Testis (tissue), 3 donors: Measurements from ENCODE around the gene DLEC1. TPM values are rescaled to one million over a fixed set of nuclear protein-coding genes. Genes with fewer than 3 reads are reported as not detected.

Source experiments
- DNase-seq: peaks from one replicate; pipeline ENCODE4 v3.0.0-alpha.2; 2019
- H3K27ac ChIP-seq, 2 donors: fragments of 200-600 bp; sonication (generic); one replicate each; pipeline ENCODE4 v1.5.1; 2019
- H3K27me3 ChIP-seq: fragments of 200-600 bp; sonication (generic); one replicate; pipeline ENCODE4 v1.5.1; 2019
- H3K36me3 ChIP-seq: fragments of 200-600 bp; sonication (generic); one replicate; pipeline ENCODE4 v1.5.1; 2017; ENCODE audit warnings: low read depth; ENCODE audit errors: missing control alignments
- H3K4me1 ChIP-seq: fragments of 200-600 bp; sonication (generic); one replicate; pipeline ENCODE4 v1.5.1; 2019
- H3K4me3 ChIP-seq, 2 donors: fragments of 200-600 bp; sonication (generic); one replicate each; pipeline ENCODE4 v1.5.1; 2017 to 2019
- H3K9me3 ChIP-seq: fragments of 200-600 bp; sonication (generic); one replicate; pipeline ENCODE4 v1.5.1; 2017
- POLR2A ChIP-seq: fragments of 450-650 bp; IDR thresholded peaks from one replicate; pipeline ENCODE4 v1.6.1; 2017; ENCODE audit warnings: antibody characterized with exemption, mild to moderate bottlenecking, moderate library complexity
- WGBS, 2 donors: methylation state at CpG; one replicate each; pipeline ENCODE4 v1.1.5; 2018; 5-methylcytosine and 5-hydroxymethylcytosine counted together
- intact Hi-C: fragments of 100-400 bp; cut with DNase I; formaldehyde crosslinking; loops from one replicate; pipeline ENCODE4 v1.15.1; 2023; ENCODE audit warnings: low total_unique reads
- polyA plus RNA-seq: library from polyadenylated mRNA; stranded (reverse); fragments of 350-450 nt; fragmentation: Illumina TruSeq; extraction: RNeasy Lipid Tissue Mini Kit (QIAGEN cat#74804); gene quantifications from one replicate; pipeline ENCODE4 v1.2.3, GENCODE V29; 2014; ENCODE audit warnings: low read depth, low replicate concordance; ENCODE audit not compliant: insufficient read depth
- total RNA-seq, 2 donors: library from RNA; depleted of rRNA; stranded (reverse); fragments of >200 nt; gene quantifications; one replicate each; pipeline ENCODE4 v1.2.3, GENCODE V29; 2016
- TF ChIP-seq, protein P1 (sequence below), 3 experiments: fragments of 450-650 bp in 2 of 3; fragments of 200-600 bp in 1 of 3; sonication (generic) in 1 of 3; IDR thresholded peaks; one replicate each; pipeline ENCODE4 v1.5.1; 2016 to 2019; ENCODE audit warnings: antibody characterized with exemption in 3 of 3, mild to moderate bottlenecking in 2 of 3, moderate library complexity in 1 of 3

The DLEC1 gene
- total and polyA plus RNA-seq, 3 donors from 2014 or later: 32.3 to 40.8 (median 36.9) TPM

DNA sequence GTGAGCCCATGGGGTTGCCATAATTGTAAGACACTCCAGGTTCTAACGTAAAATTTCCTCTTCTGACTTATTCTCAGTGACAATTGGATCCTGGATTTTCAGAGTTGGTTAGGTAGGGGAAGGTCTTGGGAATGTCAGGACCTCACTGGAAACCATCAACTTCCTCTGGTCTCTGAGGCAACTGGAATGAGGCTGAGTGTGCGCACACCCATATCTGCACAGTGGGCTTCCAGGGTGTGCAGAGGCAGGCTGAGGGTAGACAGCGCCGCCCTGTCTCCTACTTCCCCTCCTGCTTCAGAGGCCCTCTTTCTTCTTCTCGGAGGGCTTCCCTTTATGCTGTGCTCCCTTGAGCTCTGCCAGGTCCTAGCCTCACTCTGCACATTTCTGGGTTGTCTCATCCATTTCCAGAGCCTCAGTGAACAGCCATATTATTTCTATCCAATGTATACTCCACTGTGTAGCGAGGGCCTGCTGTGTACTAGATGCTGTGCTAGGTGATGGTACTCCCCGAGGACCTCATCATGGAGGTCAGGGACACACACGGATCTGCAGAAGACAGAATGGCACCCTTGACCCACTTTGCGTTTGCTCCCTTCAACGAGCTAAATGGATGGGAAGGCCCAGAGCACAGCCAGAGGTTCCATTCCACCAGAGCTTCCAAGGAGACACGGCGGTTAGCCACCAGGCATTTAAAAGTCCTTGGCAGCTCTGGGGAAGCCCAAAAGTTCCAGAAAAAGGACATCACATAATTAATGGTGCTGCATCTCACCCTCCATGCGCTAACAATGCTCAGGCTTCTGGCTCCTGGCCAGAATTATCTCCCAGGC lies 79.6 kb downstream of the DLEC1 start:
- no peak overlapping the region for H3K27ac ChIP-seq
- H3K4me1 ChIP-seq: no peaks in the 10 kb centered on the region
- H3K4me3 ChIP-seq: no peak overlapping the region
- WGBS, 2 donors: 76 to 82% methylated on average over 11 to 13 of the region's 13 CpGs
- intact Hi-C loops: no loop called here
- H3K9me3 ChIP-seq: no peaks in the 10 kb centered on the region
- DNase-seq: no peak
- no peaks in the 10 kb centered on the region for H3K27me3 ChIP-seq
- TF ChIP-seq POLR2A: no peak
- H3K36me3 ChIP-seq: no peaks in the 10 kb centered on the region

DNA sequence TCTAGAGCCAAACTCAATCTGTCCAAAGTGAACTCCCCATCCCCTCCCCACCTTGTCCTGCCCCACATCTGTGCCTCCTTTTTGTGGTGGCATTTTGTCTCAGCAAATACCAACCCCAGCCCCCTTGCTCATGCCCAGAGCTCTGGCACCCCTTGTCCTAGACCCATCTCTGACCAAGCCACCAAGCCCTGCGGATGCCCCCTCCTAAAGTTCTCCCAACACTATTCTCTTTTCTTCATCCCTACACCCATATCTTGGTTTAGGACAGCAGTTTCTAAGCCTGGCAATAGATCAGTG lies 80.2 kb downstream of the DLEC1 start:
- intact Hi-C loops: no loop called here
- H3K36me3 ChIP-seq: no peaks in the 10 kb centered on the region
- no peak for DNase-seq

GRCh38 chr3:38119821-38120692 lies 81.0 kb downstream of the DLEC1 start:
- intact Hi-C loops: no loop called here
- 62 to 89% methylated on average over 5 to 7 of the region's 7 CpGs for WGBS, 2 donors

More for the DNA sequence above, 80.2 kb downstream of the DLEC1 start:
- no peaks in the 10 kb centered on the region for H3K27me3 ChIP-seq
- no peak overlapping the region for H3K4me3 ChIP-seq
- no peaks in the 10 kb centered on the region for H3K4me1 ChIP-seq
- no peak overlapping the region for H3K27ac ChIP-seq
- TF ChIP-seq POLR2A: no peak
- TF ChIP-seq, protein P1, sequence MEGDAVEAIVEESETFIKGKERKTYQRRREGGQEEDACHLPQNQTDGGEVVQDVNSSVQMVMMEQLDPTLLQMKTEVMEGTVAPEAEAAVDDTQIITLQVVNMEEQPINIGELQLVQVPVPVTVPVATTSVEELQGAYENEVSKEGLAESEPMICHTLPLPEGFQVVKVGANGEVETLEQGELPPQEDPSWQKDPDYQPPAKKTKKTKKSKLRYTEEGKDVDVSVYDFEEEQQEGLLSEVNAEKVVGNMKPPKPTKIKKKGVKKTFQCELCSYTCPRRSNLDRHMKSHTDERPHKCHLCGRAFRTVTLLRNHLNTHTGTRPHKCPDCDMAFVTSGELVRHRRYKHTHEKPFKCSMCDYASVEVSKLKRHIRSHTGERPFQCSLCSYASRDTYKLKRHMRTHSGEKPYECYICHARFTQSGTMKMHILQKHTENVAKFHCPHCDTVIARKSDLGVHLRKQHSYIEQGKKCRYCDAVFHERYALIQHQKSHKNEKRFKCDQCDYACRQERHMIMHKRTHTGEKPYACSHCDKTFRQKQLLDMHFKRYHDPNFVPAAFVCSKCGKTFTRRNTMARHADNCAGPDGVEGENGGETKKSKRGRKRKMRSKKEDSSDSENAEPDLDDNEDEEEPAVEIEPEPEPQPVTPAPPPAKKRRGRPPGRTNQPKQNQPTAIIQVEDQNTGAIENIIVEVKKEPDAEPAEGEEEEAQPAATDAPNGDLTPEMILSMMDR (IDR thresholded peaks at IDR 0.05): no peak
- WGBS, 2 donors: 97 to 100% methylated on average over 1 of the region's 1 CpG
- no peaks in the 10 kb centered on the region for H3K9me3 ChIP-seq

GRCh38 chr3:38120693-38121450 lies 81.9 kb downstream of the DLEC1 start:
- WGBS, 2 donors: 86 to 88% methylated on average over 10 to 11 of the region's 11 CpGs
- TF ChIP-seq POLR2A: no peak
- TF ChIP-seq, protein P1 (IDR thresholded peaks at IDR 0.05): no peak
- H3K36me3 ChIP-seq: no peaks in the 10 kb centered on the region
- intact Hi-C loops: no loop called here
- H3K27me3 ChIP-seq: no peaks in the 10 kb centered on the region
- H3K27ac ChIP-seq: no peak overlapping the region
- H3K4me3 ChIP-seq: no peak overlapping the region
- H3K4me1 ChIP-seq: no peaks in the 10 kb centered on the region
- DNase-seq: no peak
- no peaks in the 10 kb centered on the region for H3K9me3 ChIP-seq

More at GRCh38 chr3:38119821-38120692, 81.0 kb downstream of the DLEC1 start:
- no peak overlapping the region for H3K27ac ChIP-seq
- no peak for TF ChIP-seq POLR2A
- TF ChIP-seq, protein P1 (IDR thresholded peaks at IDR 0.05): no peak
- H3K27me3 ChIP-seq: no peaks in the 10 kb centered on the region
- H3K4me3 ChIP-seq: no peak overlapping the region
- DNase-seq: no peak
- no peaks in the 10 kb centered on the region for H3K36me3 ChIP-seq
- H3K4me1 ChIP-seq: no peaks in the 10 kb centered on the region
- no peaks in the 10 kb centered on the region for H3K9me3 ChIP-seq

GRCh38 chr3:38121451-38121831 lies 82.4 kb downstream of the DLEC1 start:
- Histone ChIP-seq H3K27me3 (no peaks in the 10 kb centered on the region), H3K4me3 (no peak overlapping the region), H3K36me3 (no peaks in the 10 kb centered on the region), H3K27ac (no peak overlapping the region), H3K9me3 (no peaks in the 10 kb centered on the region), H3K4me1 (no peaks in the 10 kb centered on the region)
- no peak for DNase-seq
- WGBS, 2 donors: 84% methylated on average over 9 of the region's 9 CpGs; no CpG with 5 or more reads in 1 of the 2 donors
- intact Hi-C loops: no loop called here
- no peak for TF ChIP-seq POLR2A
- TF ChIP-seq, protein P1 (IDR thresholded peaks at IDR 0.05): no peak
